IMR-90 (cell line): ENCODE results near the gene SBK3. TPM values are rescaled to one million over a fixed set of nuclear protein-coding genes. Genes with fewer than 3 reads are reported as not detected.

Experiments
- ATAC-seq: fragments of 200-7000 bp; cut with Tn5 transposase; 2 replicates; pipeline ENCODE4 v1.9.1; 2020; ENCODE audit warnings: low read depth, mild to moderate bottlenecking, moderate library complexity
- BruUV-seq: library from RNA; stranded (reverse); fragments of 400-500 nt; replicated peaks from 2 replicates; lab custom pipeline; 2021; lab: Mats Ljungman, UMichigan
- CTCF ChIA-PET: fragments of 300-600 bp; formaldehyde crosslinking; extraction: SDS; loops from one replicate; lab custom pipeline; 2021; ENCODE audit warnings: antibody characterized with exemption; lab: Yijun Ruan, JAX
- POLR2A ChIA-PET: fragments of 300-600 bp; sonication (Branson Sonifier 250); formaldehyde crosslinking; loops from one replicate; lab custom pipeline; 2022; ENCODE audit warnings: antibody characterized with exemption; ENCODE audit not compliant: unreplicated experiment; lab: Charles Lee
- DNase-seq: peaks from one replicate; pipeline ENCODE4 v3.0.0; 2013
- H2AFZ ChIP-seq: replicated peaks from 2 replicates; pipeline ENCODE3; 2013; ENCODE audit warnings: low read length, mild to moderate bottlenecking; ENCODE audit not compliant: poor library complexity
- H2AK5ac ChIP-seq: 2 replicates; pipeline ENCODE4 v1.6.1; 2013; ENCODE audit warnings: low read depth, low read length, inconsistent platforms
- H2AK9ac ChIP-seq: replicated peaks from 2 replicates; pipeline ENCODE3; 2013; ENCODE audit warnings: mild to moderate bottlenecking, low read depth, low read length, moderate library complexity; ENCODE audit not compliant: poor library complexity
- H2BK120ac ChIP-seq: 2 replicates; pipeline ENCODE4 v1.6.1; 2013; ENCODE audit warnings: low read depth, low read length, inconsistent platforms
- H2BK15ac ChIP-seq: 3 replicates; pipeline ENCODE4 v1.6.1; 2013; ENCODE audit warnings: low read depth, low read length, inconsistent platforms
- H2BK20ac ChIP-seq: 2 replicates; pipeline ENCODE4 v1.6.1; 2013; ENCODE audit warnings: low read depth, mild to moderate bottlenecking, inconsistent platforms, low read length, moderate library complexity
- H2BK5ac ChIP-seq: 2 replicates; pipeline ENCODE4 v1.6.1; 2013; ENCODE audit warnings: mild to moderate bottlenecking, low read depth, low read length, inconsistent platforms; ENCODE audit not compliant: poor library complexity, severe bottlenecking
- H3K14ac ChIP-seq: replicated peaks from 2 replicates; pipeline ENCODE4 v1.6.1; 2013; ENCODE audit warnings: low read depth, low read length, inconsistent platforms
- H3K18ac ChIP-seq: 2 replicates; pipeline ENCODE4 v1.6.1; 2013; ENCODE audit warnings: low read depth, low read length, control low read depth
- H3K23ac ChIP-seq: 2 replicates; pipeline ENCODE4 v1.6.1; 2013; ENCODE audit warnings: low read depth, low read length, inconsistent platforms
- H3K27ac ChIP-seq: 2 replicates; pipeline ENCODE4 v1.5.1; 2013; ENCODE audit warnings: mild to moderate bottlenecking, control low read depth, low read length; ENCODE audit not compliant: insufficient read depth
- H3K27me3 ChIP-seq: 2 replicates; pipeline ENCODE4 v1.6.1; 2013; ENCODE audit warnings: low read length; ENCODE audit not compliant: control insufficient read depth, insufficient read depth
- H3K36me3 ChIP-seq: 2 replicates; pipeline ENCODE4 v1.6.1; 2013; ENCODE audit warnings: low read length, mixed read lengths; ENCODE audit not compliant: control insufficient read depth, insufficient read depth
- H3K4ac ChIP-seq: 2 replicates; pipeline ENCODE4 v1.6.1; 2013; ENCODE audit warnings: low read depth, low read length, inconsistent platforms
- H3K4me1 ChIP-seq: 2 replicates; pipeline ENCODE4 v1.6.1; 2013; ENCODE audit warnings: low read length, mixed read lengths; ENCODE audit not compliant: control insufficient read depth, insufficient read depth
- H3K4me2 ChIP-seq: 2 replicates; pipeline ENCODE4 v1.6.1; 2013; ENCODE audit warnings: low read depth, mild to moderate bottlenecking, control low read depth, low read length, moderate library complexity
- H3K4me3 ChIP-seq: 2 replicates; pipeline ENCODE4 v1.5.1; 2013; ENCODE audit warnings: low read depth, mild to moderate bottlenecking, control low read depth, low read length, moderate library complexity; ENCODE audit not compliant: insufficient read depth
- H3K56ac ChIP-seq: 2 replicates; pipeline ENCODE4 v1.6.1; 2013; ENCODE audit warnings: low read length, inconsistent platforms; ENCODE audit not compliant: insufficient read depth; ENCODE audit errors: extremely low read depth
- H3K79me1 ChIP-seq, 2 experiments: 2 replicates each; pipeline ENCODE4 v1.6.1; 2013; ENCODE audit warnings: low read length in 2 of 2, inconsistent platforms in 1 of 2, low read depth in 1 of 2
- H3K9ac ChIP-seq: 2 replicates; pipeline ENCODE4 v1.6.1; 2013; ENCODE audit warnings: low read depth, low read length, control low read depth
- H3K9me1 ChIP-seq: 2 replicates; pipeline ENCODE4 v1.6.1; 2013; ENCODE audit warnings: low read length, inconsistent platforms; ENCODE audit not compliant: insufficient read depth
- H3K9me3 ChIP-seq: 2 replicates; pipeline ENCODE4 v1.6.1; 2013; ENCODE audit warnings: low read length; ENCODE audit not compliant: control insufficient read depth, insufficient read depth
- H4K20me1 ChIP-seq: 2 replicates; pipeline ENCODE4 v1.6.1; 2013; ENCODE audit warnings: low read length, inconsistent platforms; ENCODE audit not compliant: insufficient read depth
- H4K5ac ChIP-seq: 2 replicates; pipeline ENCODE4 v1.6.1; 2013; ENCODE audit warnings: mild to moderate bottlenecking, low read depth, low read length, control low read depth
- H4K8ac ChIP-seq, 2 experiments: 2 replicates each; pipeline ENCODE4 v1.6.1; 2013; ENCODE audit warnings: low read depth in 2 of 2, low read length in 2 of 2, control low read depth in 1 of 2, inconsistent platforms in 1 of 2
- H4K91ac ChIP-seq: 2 replicates; pipeline ENCODE4 v1.6.1; 2013; ENCODE audit warnings: low read depth, low read length, inconsistent platforms; ENCODE audit not compliant: insufficient read depth
- CHD1 ChIP-seq: IDR thresholded peaks from 2 replicates; pipeline ENCODE4 v1.6.1; 2012; ENCODE audit warnings: low read depth, low read length, improper control_type of control experiment
- RAD21 ChIP-seq: IDR thresholded peaks from 2 replicates; pipeline ENCODE4 v1.6.1; 2012; ENCODE audit warnings: low read length, improper control_type of control experiment
- RCOR1 ChIP-seq: IDR thresholded peaks from 2 replicates; pipeline ENCODE4 v1.6.1; 2012; ENCODE audit warnings: mild to moderate bottlenecking, low read length, improper control_type of control experiment; ENCODE audit not compliant: insufficient replicate concordance
- SMC3 ChIP-seq: fragments of 150-350 bp; IDR thresholded peaks from 2 replicates; pipeline ENCODE4 v1.6.1; 2016; ENCODE audit warnings: low read depth, mild to moderate bottlenecking, antibody characterized with exemption, low read length, moderate library complexity
- USF2 ChIP-seq: fragments of 150-350 bp; IDR thresholded peaks from 2 replicates; pipeline ENCODE4 v1.6.1; 2017; ENCODE audit warnings: mild to moderate bottlenecking, antibody characterized with exemption, low read length, low read depth
- WGBS, 2 experiments: methylation state at CpG; one replicate each; pipeline versions ENCODE4 v1.1.5 to v1.1.7; 2013; ENCODE audit warnings: missing lambda C conversion rate in 2 of 2; ENCODE audit not compliant: insufficient read length in 1 of 2; ENCODE audit errors: extremely low coverage in 2 of 2; 5-methylcytosine and 5-hydroxymethylcytosine counted together
- dilution Hi-C: fragments of 300-500 bp; cut with HindIII; formaldehyde crosslinking; loops from one replicate; pipeline ENCODE4 v1.14.3; 2018; ENCODE audit warnings: low sequenced_read_pairs; ENCODE audit not compliant: unreplicated experiment
- in situ Hi-C: fragments of 300-500 bp; cut with MboI; formaldehyde crosslinking; loops from 3 replicates; pipeline ENCODE4 v1.14.3; 2019; ENCODE audit warnings: low sequenced_read_pairs, inconsistent platforms, mixed read lengths
- intact Hi-C: fragments of 100-400 bp; cut with micrococcal nuclease; formaldehyde crosslinking; loops from 2 replicates; pipeline ENCODE4 v1.10.0; 2022
- polyA plus RNA-seq, 3 experiments: library from polyadenylated mRNA; depleted of rRNA; stranded (reverse); fragments of >200 nt; gene quantifications; 2 replicates each; pipeline ENCODE4 v1.2.3, GENCODE V29; 2012; ENCODE audit warnings: low replicate concordance in 1 of 3
- total RNA-seq: library from RNA; depleted of rRNA; stranded (reverse); fragments of >200 nt; gene quantifications from 2 replicates; pipeline ENCODE4 v1.2.3, GENCODE V29; 2012

The SBK3 gene
- total and polyA plus RNA-seq, 2 of the 4 experiments (the other 2 are of a cell fraction): 0.05 to 0.18 TPM

- Histone ChIP-seq H2BK15ac (no peak overlapping the region), H3K4me3 (no peak overlapping the region), H2BK20ac (no peak overlapping the region), H4K20me1 (no peaks in the 10 kb centered on the region), H4K91ac (no peak overlapping the region), H3K4me1 (no peaks in the 10 kb centered on the region; the same call in 1 of the 2 replicates), H3K4ac (no peak overlapping the region), H3K9ac (no peak overlapping the region), H2AK5ac (no peak overlapping the region; the same call in 1 of the 2 replicates), H3K56ac (no peak overlapping the region), H3K9me1 (0 out of 2 replicates have a peak, but pooled peaks cover 2% of the 10 kb centered on the region), H3K79me1 (no peaks in the 10 kb centered on the region), H3K36me3 (no peaks in the 10 kb centered on the region), H4K5ac (no peak overlapping the region), H3K27ac (no peak overlapping the region), H3K27me3 (no peaks in the 10 kb centered on the region; the same call in 1 of the 2 replicates), H2AFZ (no peak overlapping the region), H3K23ac (no peak overlapping the region), H2AK9ac (no peak overlapping the region), H2BK5ac (no peak overlapping the region), H4K8ac (no peak overlapping the region), H3K18ac (no peak overlapping the region), H3K9me3 (no peaks in the 10 kb centered on the region), H2BK120ac (no peak overlapping the region), H3K4me2 (no peak overlapping the region), H3K14ac (no peak overlapping the region)
- in situ Hi-C loops: no loop called here
- ATAC-seq (no peak), DNase-seq (no peak)
- ChIA-PET CTCF (no interaction called here), POLR2A (no interaction called here)
- TF ChIP-seq RAD21 (no peak), SMC3 (no peak), RCOR1 (no peak), CHD1 (no peak), USF2 (no peak)
- WGBS, 2 experiments: 100% methylated on average over 1 of the region's 11 CpGs; no CpG with 5 or more reads in 1 of the 2 experiments
- BruUV-seq: no TSS peak
- intact Hi-C loops: loop anchor here (2.0 kb wide), 1 partner anchor 20 kb away; no protein-coding TSS in a partner anchor
- dilution Hi-C loops: no loop called here
Observed at GRCh38 chr19:55536366-55536765, 9.0 kb downstream of the SBK3 start.
